GM19328 (cell line): Measurements from ENCODE around the gene SYT8.
"Not testable (repeated sequence)": the region's sequence is repeated elsewhere in the genome, so short reads cannot be mapped to it uniquely, and the experiment has no call there.

Source experiments
- ATAC-seq: cut with Tn5 transposase; IDR thresholded peaks from one replicate; pipeline ENCODE4 v1.9.1; 2021; ENCODE audit warnings: mild to moderate bottlenecking, moderate library complexity; ENCODE audit not compliant: unreplicated experiment

SYT8 gene

GRCh38 chr11:1871531-1871930, 36.7 kb downstream of the SYT8 start:
- ATAC-seq, result no peak

GRCh38 chr11:1872267-1872985, 37.6 kb downstream of the SYT8 start:
- no peak for ATAC-seq

GRCh38 chr11:1873048-1873812, 38.4 kb downstream of the SYT8 start:
- ATAC-seq, result no peak

- ATAC-seq, result not testable (repeated sequence)
These were observed 39.0 kb downstream of the SYT8 start for GRCh38 chr11:1873813-1874150.

GRCh38 chr11:1874441-1875092, 39.8 kb downstream of the SYT8 start:
- not testable (repeated sequence) for ATAC-seq

GRCh38 chr11:1875093-1875850, 40.5 kb downstream of the SYT8 start:
- ATAC-seq, result no peak

GRCh38 chr11:1875851-1876301, 41.1 kb downstream of the SYT8 start:
- ATAC-seq, result not testable (repeated sequence)

- ATAC-seq, result no peak
These were observed 41.7 kb downstream of the SYT8 start for GRCh38 chr11:1876361-1877063.

GRCh38 chr11:1877211-1878136, 42.7 kb downstream of the SYT8 start:
- no peak for ATAC-seq

GRCh38 chr11:1878137-1879031, 43.6 kb downstream of the SYT8 start:
- no peak for ATAC-seq

GRCh38 chr11:1879342-1879940, 44.7 kb downstream of the SYT8 start:
- no peak for ATAC-seq

- no peak for ATAC-seq
These were observed 45.3 kb downstream of the SYT8 start for GRCh38 chr11:1879941-1880720.

- no peak for ATAC-seq
These were observed 46.1 kb downstream of the SYT8 start for GRCh38 chr11:1880746-1881441.

- no peak for ATAC-seq
These were observed 46.9 kb downstream of the SYT8 start for GRCh38 chr11:1881442-1882264.

GRCh38 chr11:1882265-1883238, 47.8 kb downstream of the SYT8 start:
- no peak for ATAC-seq
